HG03159 (cell line): ENCODE data around the gene KCNJ9.
"Not testable (repeated sequence)": the region's sequence is repeated elsewhere in the genome, so short reads cannot be mapped to it uniquely, and the experiment has no call there.

Experiments used
- ATAC-seq: cut with Tn5 transposase; IDR thresholded peaks from one replicate; pipeline ENCODE4 v1.9.1; 2021; ENCODE audit warnings: mild to moderate bottlenecking, moderate library complexity; ENCODE audit not compliant: unreplicated experiment

The KCNJ9 gene

GRCh38 chr1:160081261-160081936, at the start of gene KCNJ9:
Gene KCNJ9, plus strand, starts transcription at chr1:160081538. Its CDS starts 2,493 bp downstream, at chr1:160084031.
- no peak for ATAC-seq

DNA sequence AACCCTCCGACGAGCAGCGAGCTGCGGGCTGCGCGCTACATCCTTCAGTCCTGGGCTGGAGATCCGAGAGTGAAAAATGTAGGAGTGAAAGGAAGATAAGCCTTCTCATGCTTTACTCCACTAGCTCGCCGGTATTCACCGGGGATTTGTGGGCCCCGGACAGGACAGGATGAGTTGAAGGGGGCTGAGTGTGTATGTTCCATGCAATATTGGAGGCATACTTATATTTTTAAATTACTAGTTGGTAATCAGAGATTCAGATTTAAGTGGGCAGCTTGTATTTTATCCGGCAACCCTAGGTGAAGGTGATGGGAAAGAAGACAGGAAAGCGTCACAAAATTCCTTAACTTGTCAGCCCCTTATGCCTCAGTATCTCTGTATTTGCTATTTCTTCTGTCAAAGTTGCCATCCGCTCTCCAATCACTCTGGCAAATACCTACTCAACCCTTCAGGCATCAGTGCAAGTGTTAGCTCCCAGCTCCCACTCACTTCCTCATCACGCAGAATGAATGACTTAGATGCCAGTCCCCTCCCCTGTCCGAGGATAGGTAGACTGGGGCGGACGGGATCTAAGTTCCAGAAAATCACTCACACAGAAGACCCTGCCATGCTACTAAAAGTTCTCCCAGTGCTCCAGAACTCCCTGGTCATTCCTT, 49.0 kb upstream of the KCNJ9 start:
- peak; percentile 15 for ATAC-seq

GRCh38 chr1:160040476-160040875, 40.9 kb upstream of the KCNJ9 start:
- no peak for ATAC-seq

- ATAC-seq = no peak
Observed at GRCh38 chr1:160043543-160043942, 37.8 kb upstream of the KCNJ9 start.

DNA sequence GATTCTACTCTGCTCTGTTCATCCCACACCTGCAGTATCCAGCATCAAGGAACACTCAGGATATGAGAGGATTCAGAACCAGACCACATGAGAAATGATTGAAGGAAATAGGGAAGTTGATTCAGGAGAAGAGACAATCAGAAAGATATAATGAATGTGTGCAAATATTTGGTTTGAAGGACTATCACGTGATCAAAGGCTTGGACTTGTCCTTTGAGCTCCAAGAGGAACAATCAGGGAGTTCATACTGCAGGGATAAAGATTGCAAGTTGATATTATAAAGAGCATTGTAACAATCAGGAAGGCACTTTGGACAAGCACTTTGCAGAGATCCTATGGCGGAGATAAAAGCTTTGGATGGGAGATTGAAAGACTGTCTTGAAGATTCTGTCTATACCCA, 35.7 kb upstream of the KCNJ9 start:
- no peak for ATAC-seq

- ATAC-seq = no peak
Observed at GRCh38 chr1:160046494-160047110, 34.7 kb upstream of the KCNJ9 start.

DNA sequence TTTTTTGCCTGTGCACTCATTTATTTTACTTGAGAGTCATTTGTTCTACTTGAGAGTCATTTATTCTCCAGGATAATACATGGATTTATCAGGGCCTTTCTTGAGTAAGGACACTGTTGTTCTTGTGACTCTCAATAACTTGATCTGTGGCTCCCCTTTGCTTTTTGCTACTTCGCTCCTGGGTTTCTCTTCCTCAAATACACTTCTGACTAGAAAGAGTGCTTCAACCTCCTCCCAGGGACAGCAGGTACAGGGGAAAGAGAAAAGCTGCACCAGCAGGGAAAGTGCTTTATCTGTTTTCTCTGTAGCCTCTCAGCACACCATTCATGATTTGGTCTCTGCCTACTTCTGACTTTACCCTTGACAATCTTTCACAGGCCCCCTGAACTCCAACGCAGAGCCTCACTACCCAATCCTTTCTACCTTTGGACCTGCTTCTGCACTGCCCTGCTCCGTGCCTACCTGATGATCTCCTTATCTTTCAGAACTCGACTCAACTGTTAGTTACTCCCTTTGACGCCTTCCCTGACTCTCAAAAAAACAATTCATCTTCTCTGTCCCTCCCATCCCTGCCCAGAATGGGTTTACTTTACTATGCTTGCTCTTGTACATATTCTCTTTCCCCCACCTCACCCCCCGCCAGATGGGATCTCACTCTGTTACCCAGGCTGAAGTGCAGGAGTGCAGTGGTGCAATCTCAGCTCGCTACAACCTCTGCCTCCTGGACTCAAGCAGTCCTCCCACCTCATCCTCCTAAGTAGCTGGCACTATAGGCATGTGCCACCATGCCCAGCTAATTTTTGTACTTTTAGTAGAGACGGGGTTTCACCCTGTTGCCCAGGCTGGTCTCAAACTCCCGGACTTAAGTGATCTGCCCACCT, 34.0 kb upstream of the KCNJ9 start:
- ATAC-seq = no peak

DNA sequence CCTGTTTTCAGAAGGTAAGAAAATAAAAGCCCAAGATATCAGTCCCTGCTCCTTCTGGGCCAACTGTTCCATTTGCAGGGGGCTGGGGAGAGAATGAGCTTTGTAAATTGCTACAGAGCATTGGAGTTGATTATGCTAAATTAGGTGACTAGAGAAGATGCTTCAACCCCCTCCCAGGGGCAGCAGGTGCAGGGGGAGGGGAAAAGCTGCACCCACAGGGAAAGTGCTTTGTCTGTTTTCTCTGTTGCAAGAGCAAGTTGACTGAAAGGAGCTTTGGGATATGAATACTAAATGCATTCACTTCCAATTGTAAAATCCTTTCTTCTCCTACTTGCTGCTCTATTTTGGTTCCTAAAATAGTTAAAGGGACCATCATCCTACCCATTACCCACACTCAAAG, 33.0 kb upstream of the KCNJ9 start:
- no peak for ATAC-seq

DNA sequence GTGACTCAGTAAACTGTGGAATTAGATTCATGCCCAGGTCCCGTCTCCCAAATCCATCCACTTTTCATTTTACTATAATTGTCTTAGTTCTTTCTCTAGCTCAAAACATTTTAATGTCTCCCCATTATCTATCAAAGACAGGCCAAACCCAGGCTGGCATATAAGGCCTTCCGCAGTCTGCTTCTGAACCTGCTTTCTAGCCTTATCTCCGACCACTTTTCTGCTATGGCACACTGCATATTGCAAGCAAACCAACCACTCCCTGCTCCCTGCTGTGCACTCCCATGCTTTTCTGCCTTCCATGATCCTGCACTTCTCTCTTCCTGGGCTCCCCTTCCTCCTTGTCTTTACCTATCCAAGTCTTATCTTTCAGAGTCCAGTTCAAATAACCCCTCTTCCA, 32.2 kb upstream of the KCNJ9 start:
- no peak for ATAC-seq

DNA sequence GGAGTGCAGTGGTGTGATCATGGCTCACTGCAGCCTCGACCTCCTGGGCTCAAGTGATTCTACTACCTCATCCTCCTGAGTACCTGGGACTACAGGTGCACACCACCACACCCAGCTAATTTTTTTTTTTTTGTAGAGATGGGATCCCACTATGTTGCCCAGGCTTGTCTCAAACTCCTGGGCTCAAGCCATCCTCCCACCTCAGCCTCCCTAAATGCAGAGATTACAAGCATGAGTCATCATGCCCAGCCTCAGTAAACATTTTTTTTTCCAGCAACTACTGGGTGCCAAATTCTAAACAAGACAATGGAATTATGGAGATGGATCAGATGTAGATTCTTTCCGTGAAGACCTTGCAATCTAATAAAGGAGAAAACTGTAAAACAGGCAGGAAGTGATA, 31.2 kb upstream of the KCNJ9 start:
- not testable (repeated sequence) for ATAC-seq

DNA sequence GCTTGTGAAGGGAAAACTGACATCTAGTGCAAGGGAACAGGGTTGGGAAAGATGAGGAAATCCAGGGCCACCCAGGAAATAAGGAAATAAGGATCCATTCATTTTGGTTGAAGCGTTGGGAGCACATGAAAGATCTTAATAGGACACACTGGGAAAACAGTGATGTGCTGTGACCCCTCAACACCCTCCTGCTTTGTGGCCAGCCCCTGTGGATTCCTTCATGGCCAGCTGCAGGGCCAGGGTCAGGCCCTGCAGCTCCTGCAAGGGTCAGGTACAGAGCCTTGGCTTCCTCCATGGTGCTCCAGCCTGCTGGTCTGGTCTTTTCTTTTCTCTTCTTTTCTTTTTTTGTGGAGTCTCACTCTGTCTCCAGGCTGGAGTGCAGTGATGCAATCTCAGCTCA, 30.7 kb upstream of the KCNJ9 start:
- ATAC-seq = no peak

DNA sequence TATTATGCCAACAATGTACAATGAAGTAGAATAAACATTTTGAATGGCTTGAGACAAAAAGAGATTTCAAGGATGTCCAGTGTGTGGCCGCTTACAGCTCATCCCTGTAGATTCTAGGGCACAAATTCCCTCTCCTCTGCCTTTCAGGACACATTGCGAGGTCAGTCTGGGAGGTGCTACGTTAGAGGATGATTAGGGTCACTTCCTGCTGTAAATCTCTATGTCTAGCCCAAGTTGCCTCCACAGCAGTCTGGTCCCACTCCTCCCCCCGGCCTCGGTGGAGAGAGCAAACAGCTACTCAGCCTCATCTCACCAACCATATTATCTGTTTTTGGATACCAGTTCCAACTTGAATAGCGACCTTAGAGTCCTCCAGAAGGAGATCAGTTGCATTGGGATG, 28.4 kb upstream of the KCNJ9 start:
- ATAC-seq = no peak

GRCh38 chr1:160053548-160054365, 27.6 kb upstream of the KCNJ9 start:
- ATAC-seq = no peak

- ATAC-seq = no peak
Observed at GRCh38 chr1:160056648-160057169, 24.6 kb upstream of the KCNJ9 start.

- no peak for ATAC-seq
Observed at GRCh38 chr1:160058087-160058486, 23.3 kb upstream of the KCNJ9 start.

GRCh38 chr1:160061369-160062229, 19.7 kb upstream of the KCNJ9 start:
- no peak for ATAC-seq

DNA sequence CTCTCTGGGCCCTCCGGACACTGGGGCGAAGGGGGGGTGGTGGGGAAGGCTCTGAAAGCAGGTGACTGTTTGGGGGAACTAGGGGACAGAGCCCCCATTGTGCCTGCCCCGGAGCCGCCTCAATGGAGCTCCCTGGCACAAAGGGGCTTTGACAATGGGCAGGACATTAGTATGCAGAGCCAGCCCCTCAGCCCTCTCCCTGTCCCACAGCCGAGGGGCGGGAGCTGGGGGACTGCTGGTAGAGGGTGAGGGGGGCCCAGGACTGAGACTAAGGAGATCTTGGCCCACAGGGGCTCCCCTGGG, 19.2 kb upstream of the KCNJ9 start:
- no peak for ATAC-seq

GRCh38 chr1:160063176-160063575, 18.2 kb upstream of the KCNJ9 start:
- ATAC-seq = no peak

- ATAC-seq = no peak
Observed at GRCh38 chr1:160064164-160064563, 17.2 kb upstream of the KCNJ9 start.
